ENCODE results near the gene EVL.

EVL gene

GRCh38 chr14:100085462-100085861 lies 20.2 kb downstream of the EVL start:
- H3K27ac Mint-ChIP-seq = no peak overlapping the region
- H3K27me3 Mint-ChIP-seq (ENCODE audit: low read depth) = no peaks in the 10 kb centered on the region
- no peaks in the 10 kb centered on the region for H3K9me3 Mint-ChIP-seq
- TF ChIP-seq, protein P1, sequence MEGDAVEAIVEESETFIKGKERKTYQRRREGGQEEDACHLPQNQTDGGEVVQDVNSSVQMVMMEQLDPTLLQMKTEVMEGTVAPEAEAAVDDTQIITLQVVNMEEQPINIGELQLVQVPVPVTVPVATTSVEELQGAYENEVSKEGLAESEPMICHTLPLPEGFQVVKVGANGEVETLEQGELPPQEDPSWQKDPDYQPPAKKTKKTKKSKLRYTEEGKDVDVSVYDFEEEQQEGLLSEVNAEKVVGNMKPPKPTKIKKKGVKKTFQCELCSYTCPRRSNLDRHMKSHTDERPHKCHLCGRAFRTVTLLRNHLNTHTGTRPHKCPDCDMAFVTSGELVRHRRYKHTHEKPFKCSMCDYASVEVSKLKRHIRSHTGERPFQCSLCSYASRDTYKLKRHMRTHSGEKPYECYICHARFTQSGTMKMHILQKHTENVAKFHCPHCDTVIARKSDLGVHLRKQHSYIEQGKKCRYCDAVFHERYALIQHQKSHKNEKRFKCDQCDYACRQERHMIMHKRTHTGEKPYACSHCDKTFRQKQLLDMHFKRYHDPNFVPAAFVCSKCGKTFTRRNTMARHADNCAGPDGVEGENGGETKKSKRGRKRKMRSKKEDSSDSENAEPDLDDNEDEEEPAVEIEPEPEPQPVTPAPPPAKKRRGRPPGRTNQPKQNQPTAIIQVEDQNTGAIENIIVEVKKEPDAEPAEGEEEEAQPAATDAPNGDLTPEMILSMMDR (IDR thresholded peaks at IDR 0.05; ENCODE audit: unreplicated experiment in 3 of 3) = no peak
- H3K36me3 Mint-ChIP-seq (ENCODE audit: low read depth) = peaks cover 47% of the 10 kb centered on the region
- H3K4me1 Mint-ChIP-seq = peaks cover under 1% of the 10 kb centered on the region
- no peak overlapping the region for H3K4me3 Mint-ChIP-seq

- no peaks in the 10 kb centered on the region for H3K9me3 Mint-ChIP-seq
- no peaks in the 10 kb centered on the region for H3K4me1 Mint-ChIP-seq
- TF ChIP-seq, protein P1 (IDR thresholded peaks at IDR 0.05; ENCODE audit: unreplicated experiment in 3 of 3) = no peak
- H3K4me3 Mint-ChIP-seq = no peak overlapping the region
- peaks cover 52% of the 10 kb centered on the region for H3K36me3 Mint-ChIP-seq (ENCODE audit: low read depth)
- H3K27ac Mint-ChIP-seq = no peak overlapping the region
- H3K27me3 Mint-ChIP-seq (ENCODE audit: low read depth) = no peaks in the 10 kb centered on the region
Measured at GRCh38 chr14:100086361-100086760, 21.1 kb downstream of the EVL start.

- Mint-ChIP-seq H3K9me3 (no peaks in the 10 kb centered on the region), H3K4me3 (no peak overlapping the region), H3K27me3 (ENCODE audit: low read depth) (no peaks in the 10 kb centered on the region), H3K36me3 (ENCODE audit: low read depth) (peaks cover 61% of the 10 kb centered on the region), H3K27ac (no peak overlapping the region), H3K4me1 (no peaks in the 10 kb centered on the region)
- TF ChIP-seq, protein P1 (IDR thresholded peaks at IDR 0.05; ENCODE audit: unreplicated experiment in 3 of 3) = no peak
Measured at GRCh38 chr14:100088226-100088625, 23.0 kb downstream of the EVL start.

DNA sequence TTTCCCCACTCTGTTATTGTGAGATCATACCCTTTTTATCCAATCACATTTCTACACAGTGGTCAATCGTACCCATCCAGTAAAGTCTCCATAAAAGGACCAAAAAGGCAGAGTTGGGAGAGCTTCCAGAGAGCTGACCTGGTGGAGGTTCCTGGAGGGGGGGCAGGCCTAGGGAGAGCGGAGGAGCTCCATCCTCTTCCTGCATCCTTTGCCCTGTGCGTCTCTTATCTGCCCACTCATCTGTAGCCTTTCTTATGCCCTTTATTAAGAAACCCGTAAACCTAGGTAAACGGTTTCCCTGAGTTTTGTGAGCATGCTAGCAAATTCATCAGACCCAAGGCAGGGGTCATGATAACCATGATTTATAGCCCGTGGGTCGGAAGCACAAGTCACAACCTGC lies 26.2 kb downstream of the EVL start:
- no peaks in the 10 kb centered on the region for H3K9me3 Mint-ChIP-seq

GRCh38 chr14:100092832-100093231 lies 27.6 kb downstream of the EVL start:
- no peaks in the 10 kb centered on the region for H3K4me1 Mint-ChIP-seq
- TF ChIP-seq, protein P1 (IDR thresholded peaks at IDR 0.05; ENCODE audit: unreplicated experiment in 3 of 3) = no peak
- peaks cover 48% of the 10 kb centered on the region for H3K36me3 Mint-ChIP-seq (ENCODE audit: low read depth)
- H3K27me3 Mint-ChIP-seq (ENCODE audit: low read depth) = no peaks in the 10 kb centered on the region
- no peak overlapping the region for H3K27ac Mint-ChIP-seq
- no peak overlapping the region for H3K4me3 Mint-ChIP-seq
- H3K9me3 Mint-ChIP-seq = no peaks in the 10 kb centered on the region

More for the DNA sequence above, 26.2 kb downstream of the EVL start:
- H3K4me3 Mint-ChIP-seq = no peak overlapping the region
- TF ChIP-seq, protein P1 (IDR thresholded peaks at IDR 0.05; ENCODE audit: unreplicated experiment in 3 of 3) = no peak
- no peak overlapping the region for H3K27ac Mint-ChIP-seq
- H3K36me3 Mint-ChIP-seq (ENCODE audit: low read depth) = peaks cover 52% of the 10 kb centered on the region
- H3K27me3 Mint-ChIP-seq (ENCODE audit: low read depth) = no peaks in the 10 kb centered on the region
- no peaks in the 10 kb centered on the region for H3K4me1 Mint-ChIP-seq

- Mint-ChIP-seq H3K4me1 (no peaks in the 10 kb centered on the region), H3K27me3 (ENCODE audit: low read depth) (no peaks in the 10 kb centered on the region), H3K9me3 (no peaks in the 10 kb centered on the region), H3K4me3 (no peak overlapping the region), H3K27ac (no peak overlapping the region), H3K36me3 (ENCODE audit: low read depth) (peaks cover 47% of the 10 kb centered on the region)
- TF ChIP-seq, protein P1 (IDR thresholded peaks at IDR 0.05; ENCODE audit: unreplicated experiment in 3 of 3) = no peak
Measured at GRCh38 chr14:100093319-100093718, 28.1 kb downstream of the EVL start.

All from nephron (organoid).